Heart left ventricle (tissue), 13 donors: Measurements from ENCODE around the gene SERTAD2.

Experiments used
- CTCF ChIP-seq, 12 donors: fragments of 200-600 bp; sonication (generic) in 4 of 12; IDR thresholded peaks; one replicate each; pipeline versions ENCODE4 v1.5.0 to v1.8.0; 2018 to 2022; ENCODE audit warnings: antibody characterized with exemption in 12 of 12, mild to moderate bottlenecking in 5 of 12
- POLR2A ChIP-seq, 2 donors: fragments of 450-650 bp; IDR thresholded peaks; one replicate each; pipeline ENCODE4 v1.6.1; 2017; ENCODE audit warnings: antibody characterized with exemption in 2 of 2, mild to moderate bottlenecking in 2 of 2, moderate library complexity in 2 of 2
- donor health status: ischemic (EF 13 %, LVEDD 7.1; RV severe dilation, severe dysfunction).
- donor health status: DM: no; HTN: yes; CAD: no.
- donor health status: DM: no; HTN: no; CAD: no.
- donor health status: ischemic (EF 25% LVEDD 6.9; RV normal size, moderate dysfunction).
- donor health status: ischemic (EF 25% LVEDD 5.7; RV mildly dilated, moderate dysfunction).
- donor health status: ischemic (EF 35%, LVEDD 5.7; RV mildly dilated, moderate dysfunction).
- donor health status: nonischemic (EF 11% LVEDD 7.7; RV severe dilation, severe dysfunction).
- donor health status: DM: yes; HTN: yes; CAD: no.
- donor health status: PGD.
- donor health status: ischemic (EF 29% LVEDD 5.4; RV normal size, mild dysfunction).
- donor health status: nonischemic (EF 23%, LVEDD 6.1; RV moderate dilation, normal function).

GRCh38 chr2:64594226-64594989 lies 59.3 kb downstream of the SERTAD2 start:
- TF ChIP-seq POLR2A (IDR thresholded peaks at IDR 0.05) (no peak), CTCF (IDR thresholded peaks at IDR 0.05) (no peak)
